Measurements from ENCODE around the gene KIF11.
"Not testable (repeated sequence)": the region's sequence is repeated elsewhere in the genome, so short reads cannot be mapped to it uniquely, and the experiment has no call there.

Gene KIF11

GRCh38 chr10:92591550-92592022 is 1.3 kb upstream of the KIF11 start:
- DNase-seq = peak; percentile 91 to 93

GRCh38 chr10:92593619-92594588 is 974 bp downstream of the KIF11 start:
- peak in 1 of 2 donors; percentile 39 for DNase-seq

GRCh38 chr10:92595505-92595904 is 2.6 kb downstream of the KIF11 start:
- no peak for DNase-seq

- DNase-seq = no peak
Measured at GRCh38 chr10:92598321-92598720, 5.4 kb downstream of the KIF11 start.

- peak in 1 of 2 donors; percentile 28 for DNase-seq
Measured at GRCh38 chr10:92604841-92605240, 11.9 kb downstream of the KIF11 start.

GRCh38 chr10:92615515-92615914 is 22.6 kb downstream of the KIF11 start:
- DNase-seq = no peak

- no peak for DNase-seq
Measured at GRCh38 chr10:92619368-92619767, 26.4 kb downstream of the KIF11 start.

GRCh38 chr10:92627845-92628480 is 35.0 kb downstream of the KIF11 start:
- DNase-seq = no peak

- DNase-seq = no peak
Measured at GRCh38 chr10:92629945-92630344, 37.0 kb downstream of the KIF11 start.

GRCh38 chr10:92638037-92638436 is 45.1 kb downstream of the KIF11 start:
- no peak for DNase-seq

- DNase-seq = no peak
Measured at GRCh38 chr10:92640107-92640506, 47.2 kb downstream of the KIF11 start.

- no peak for DNase-seq
Measured at GRCh38 chr10:92641492-92641891, 48.6 kb downstream of the KIF11 start.

GRCh38 chr10:92644921-92645320 is 52.0 kb downstream of the KIF11 start:
- DNase-seq = no peak

- DNase-seq = not testable (repeated sequence)
Measured at GRCh38 chr10:92650864-92651263, 57.9 kb downstream of the KIF11 start.

- no peak for DNase-seq
Measured at GRCh38 chr10:92655426-92655825, 62.5 kb downstream of the KIF11 start.

GRCh38 chr10:92656266-92656961 is 63.5 kb downstream of the KIF11 start:
- DNase-seq = no peak

GRCh38 chr10:92657024-92657423 is 64.1 kb downstream of the KIF11 start:
- DNase-seq = no peak

GRCh38 chr10:92662848-92663247 is 69.9 kb downstream of the KIF11 start:
- no peak for DNase-seq

- DNase-seq = no peak
Measured at GRCh38 chr10:92664322-92664721, 71.4 kb downstream of the KIF11 start.

GRCh38 chr10:92667078-92667477 is 74.1 kb downstream of the KIF11 start:
- DNase-seq = no peak

- no peak for DNase-seq
Measured at GRCh38 chr10:92677708-92678107, 84.8 kb downstream of the KIF11 start.

GRCh38 chr10:92678206-92678605 is 85.3 kb downstream of the KIF11 start:
- DNase-seq = no peak

GRCh38 chr10:92681306-92681834 is 88.4 kb downstream of the KIF11 start:
- DNase-seq = no peak

Measured in CD4-positive, alpha-beta T cell treated with Interferon alpha-2 for 1 hour (primary cell).